G401 (cell line): ENCODE measurements around the gene CTBP1. TPM values are rescaled to one million over a fixed set of nuclear protein-coding genes. Genes with fewer than 3 reads are reported as not detected.
A peak's percentile ranks its signal among the peaks of the same experiment; 100 is the strongest.

Experiments used
- DNase-seq: peaks from one replicate; pipeline ENCODE4 v3.0.0-alpha.2; 2015; ENCODE audit warnings: low spot score
- in situ Hi-C: cut with HindIII; loops from 2 replicates; pipeline ENCODE4 v1.10.0; 2016; ENCODE audit warnings: low sequenced_read_pairs, mixed read lengths
- total RNA-seq: library from RNA; depleted of rRNA; stranded (reverse); fragments of >200 nt; shearing (Covaris generic); gene quantifications from 2 replicates; pipeline ENCODE4 v1.2.3, GENCODE V29; 2014

Gene CTBP1
- total RNA-seq, 1 experiment from 2014 or later, result 287 TPM

DNA sequence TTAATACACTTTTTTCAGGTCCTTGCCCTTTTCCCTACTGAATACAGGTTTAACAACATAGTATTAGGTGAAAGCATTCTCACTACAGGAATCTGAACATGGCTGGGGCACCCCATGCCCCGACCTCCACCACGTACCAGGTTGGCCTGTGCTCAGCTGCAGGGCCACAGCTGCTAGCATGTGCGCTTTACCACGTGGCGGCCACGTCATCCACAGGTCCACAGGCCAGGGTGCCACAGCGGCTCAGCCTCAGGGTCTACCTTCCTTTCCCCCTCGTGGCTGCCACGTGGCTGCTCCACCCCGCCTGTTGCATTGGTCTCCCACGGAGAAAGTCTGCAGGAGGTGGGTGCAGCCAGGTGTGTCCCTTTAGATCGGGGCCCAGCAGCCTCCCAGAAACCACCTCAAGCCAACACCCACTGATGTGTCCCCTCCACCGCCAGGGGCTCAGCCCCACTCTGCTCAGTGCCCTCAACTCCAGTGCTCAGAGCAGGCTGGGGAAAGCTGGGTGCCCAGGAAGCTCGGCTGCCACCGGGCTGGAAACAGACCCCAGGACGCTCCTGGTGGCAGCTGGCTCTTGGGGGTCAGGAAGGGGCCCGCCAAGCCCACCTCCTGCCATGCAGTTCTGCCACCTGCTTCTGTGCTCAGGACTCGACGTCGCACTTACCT, 17.8 kb downstream of the CTBP1 start:
- in situ Hi-C loops, result no loop called here

DNA sequence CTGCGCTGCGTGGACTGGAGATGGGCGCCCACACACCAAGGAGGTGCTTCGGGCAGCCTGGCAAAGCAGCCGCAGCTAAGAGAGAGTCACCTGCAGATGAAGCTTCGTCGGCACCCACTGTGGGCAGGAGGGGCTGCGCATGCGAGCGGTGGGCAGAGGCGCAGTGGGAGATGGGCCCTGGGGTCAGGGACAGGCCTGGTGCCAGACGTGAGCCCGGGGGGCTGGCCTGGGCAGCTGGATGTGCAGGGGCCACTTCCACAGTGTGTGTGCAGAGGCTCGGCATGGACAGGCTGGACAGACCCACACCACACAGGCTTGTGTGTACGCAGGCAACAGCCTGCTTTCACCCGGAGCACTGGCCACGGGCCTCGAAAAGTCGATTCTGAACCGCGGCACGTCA, 18.6 kb downstream of the CTBP1 start:
- in situ Hi-C loops, result no loop called here
- no peak for DNase-seq

More for the DNA sequence above, 17.8 kb downstream of the CTBP1 start:
- DNase-seq, result no peak

DNA sequence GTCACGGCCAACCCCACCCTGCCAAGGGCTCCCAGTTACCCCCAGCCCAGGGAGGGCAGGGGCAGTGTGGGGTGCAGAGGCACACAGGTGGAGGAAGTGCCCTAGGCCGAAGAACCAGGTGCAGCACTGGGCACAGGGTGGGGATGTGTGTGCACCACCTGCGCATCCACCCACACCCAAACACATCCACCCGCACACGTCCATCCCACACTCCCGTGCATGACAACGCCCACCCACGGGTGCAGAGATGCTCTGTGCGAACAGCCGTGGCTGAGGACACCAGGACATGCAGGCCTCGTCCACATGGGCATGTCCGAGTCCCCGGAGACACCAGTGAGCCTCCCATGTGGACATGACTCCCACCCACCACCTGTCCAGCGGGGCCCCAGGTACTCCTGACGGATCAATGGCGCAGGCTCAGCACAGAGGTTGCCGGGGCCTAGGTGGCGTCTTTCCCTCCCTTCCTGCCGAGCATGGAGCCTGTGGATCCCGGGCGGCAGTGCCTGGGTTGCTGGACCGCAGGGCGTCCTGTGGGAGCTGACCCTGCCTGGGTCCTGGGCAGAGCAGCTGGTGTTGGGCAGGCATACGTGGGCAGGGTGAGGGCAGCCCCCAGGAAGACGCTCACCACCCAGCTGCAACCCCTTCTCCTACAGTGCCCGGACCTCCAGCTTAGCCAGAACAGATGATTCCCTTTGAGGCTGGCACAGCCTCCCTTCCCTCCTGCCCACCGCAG, 19.6 kb downstream of the CTBP1 start:
- no peak for DNase-seq
- in situ Hi-C loops, result no loop called here

- no peak for DNase-seq
- in situ Hi-C loops, result no loop called here
Observed at GRCh38 chr4:1227816-1228215, 21.1 kb downstream of the CTBP1 start.

GRCh38 chr4:1226598-1226997, 22.3 kb downstream of the CTBP1 start:
- no peak for DNase-seq
- in situ Hi-C loops, result no loop called here

- no peak for DNase-seq
- in situ Hi-C loops, result no loop called here
Observed at GRCh38 chr4:1226144-1226481, 22.8 kb downstream of the CTBP1 start.

DNA sequence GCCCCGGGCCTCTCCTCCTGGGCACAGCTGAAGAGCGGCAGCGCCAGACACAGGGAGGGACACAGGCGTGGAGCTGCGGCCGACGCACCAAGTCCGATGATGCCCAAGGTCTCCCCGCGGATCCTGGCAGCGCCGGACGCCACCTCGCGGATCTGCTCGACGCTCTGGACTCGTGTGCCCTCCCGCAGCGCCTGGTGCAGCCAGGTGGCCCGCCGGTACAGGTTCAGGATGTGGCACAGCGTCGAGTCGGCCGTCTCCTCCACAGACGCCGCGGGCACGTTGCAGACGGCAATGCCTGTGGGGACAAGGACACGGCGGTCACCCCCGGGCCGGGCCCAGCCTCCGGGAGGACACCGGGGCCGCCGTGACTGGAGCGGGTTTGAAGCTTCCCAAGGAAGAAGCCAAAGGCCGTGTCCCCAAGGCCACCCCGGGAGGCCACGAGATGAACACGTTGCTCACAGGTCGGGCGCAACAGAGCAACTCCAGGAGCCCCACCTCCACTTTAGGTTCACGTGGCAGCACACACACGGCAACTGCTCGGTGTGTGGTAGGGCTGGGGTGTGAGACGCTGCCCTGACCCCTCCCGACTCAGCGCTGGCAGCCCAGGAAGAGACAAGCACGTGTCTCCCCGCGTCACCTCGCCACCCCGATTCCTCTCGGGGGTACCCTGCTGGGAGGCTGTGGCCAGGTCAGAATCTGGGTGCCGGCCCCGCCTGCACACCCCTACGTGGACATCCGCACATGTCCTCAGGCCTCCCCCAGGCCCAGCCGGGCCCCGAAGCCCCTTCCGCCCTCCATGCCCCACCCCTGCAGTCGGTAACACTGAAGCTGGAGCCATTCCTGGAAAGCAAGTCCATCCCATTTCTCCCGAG, 23.4 kb downstream of the CTBP1 start:
- no peak for DNase-seq
- in situ Hi-C loops, result no loop called here

DNA sequence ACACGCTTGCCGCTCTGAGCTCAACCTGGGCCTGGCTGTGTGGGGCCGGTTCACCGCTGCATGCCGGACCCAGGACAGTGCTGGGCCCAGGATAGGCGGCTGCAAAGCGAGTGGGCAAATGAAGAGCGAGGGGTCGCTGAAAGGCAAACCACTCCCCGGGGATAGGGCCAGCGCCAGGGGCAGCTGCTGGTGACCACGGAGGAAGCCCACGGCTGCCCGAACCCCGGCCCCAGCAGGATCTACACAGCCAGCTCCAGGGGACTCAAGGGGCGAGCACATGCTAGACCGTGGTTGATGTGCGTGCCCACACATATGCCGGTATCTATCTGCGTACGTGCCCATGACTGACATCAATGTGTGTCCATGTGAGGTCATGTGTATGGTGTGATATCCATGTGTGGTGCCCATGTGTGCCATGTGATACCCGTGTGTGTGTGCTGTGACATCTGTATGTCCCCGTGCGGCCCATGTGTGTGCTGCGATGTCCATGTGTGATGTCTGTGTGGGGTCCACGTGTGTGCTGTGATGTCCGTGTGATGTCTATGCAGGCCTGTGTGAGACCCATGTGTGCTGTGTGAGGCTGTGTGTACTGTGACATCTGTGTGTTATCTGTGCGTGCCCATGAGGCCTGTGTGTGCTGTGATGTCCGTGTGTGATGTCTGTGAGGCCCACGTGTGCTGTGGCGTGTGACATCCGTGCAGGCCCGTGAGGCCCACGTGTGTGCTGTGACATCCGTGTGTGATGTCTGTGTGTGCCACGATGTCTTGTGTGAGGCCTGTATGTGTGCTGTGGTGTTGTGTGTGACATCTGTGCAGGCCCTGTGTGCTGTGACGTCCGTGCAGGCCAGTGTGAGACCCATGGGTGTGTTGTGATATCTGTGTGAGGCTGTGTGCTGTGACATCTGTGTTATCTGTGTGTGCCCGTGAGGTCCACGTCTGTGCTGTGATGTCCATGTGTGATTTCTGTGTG, 24.8 kb downstream of the CTBP1 start:
- DNase-seq, result no peak
- in situ Hi-C loops, result no loop called here

DNA sequence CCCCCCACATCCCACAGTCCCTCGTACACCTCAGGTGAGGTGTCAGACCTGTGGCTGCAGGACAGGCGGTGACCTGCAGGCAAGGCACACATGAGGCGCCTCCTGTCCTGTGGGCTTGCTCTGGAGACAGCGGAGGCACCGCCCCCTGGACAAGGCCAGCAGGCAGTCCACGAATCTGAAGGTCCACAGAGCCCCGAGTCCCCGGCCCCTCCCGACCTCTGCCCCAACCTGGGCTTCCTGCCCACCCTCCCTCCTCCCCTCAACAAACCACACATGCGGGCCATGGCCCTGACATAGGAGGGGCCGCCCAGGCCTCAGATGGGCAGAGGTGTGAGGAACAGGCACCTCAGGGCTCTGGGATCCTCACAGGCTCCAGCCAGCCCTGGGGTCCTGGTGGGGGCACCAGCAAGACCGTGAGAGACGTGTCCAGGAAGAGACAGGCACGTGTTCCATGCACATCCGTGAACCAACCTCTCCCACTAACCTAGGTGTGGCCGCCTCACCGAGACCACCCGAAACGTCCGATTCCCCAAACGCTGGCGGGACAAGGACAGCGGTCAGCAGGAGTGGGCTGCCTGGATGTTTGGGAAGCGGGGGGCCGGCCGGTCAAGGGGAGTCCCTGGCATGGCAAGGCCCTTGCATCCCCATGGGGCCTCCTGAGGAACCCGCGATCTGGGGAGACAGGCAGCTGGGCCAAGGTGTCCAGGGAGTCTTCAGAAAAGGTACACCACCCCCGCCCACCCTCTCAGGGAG, 25.8 kb downstream of the CTBP1 start:
- no peak for DNase-seq
- in situ Hi-C loops, result no loop called here

GRCh38 chr4:1222036-1222789, 26.7 kb downstream of the CTBP1 start:
- DNase-seq, result peak; percentile 35
- in situ Hi-C loops, result no loop called here

DNA sequence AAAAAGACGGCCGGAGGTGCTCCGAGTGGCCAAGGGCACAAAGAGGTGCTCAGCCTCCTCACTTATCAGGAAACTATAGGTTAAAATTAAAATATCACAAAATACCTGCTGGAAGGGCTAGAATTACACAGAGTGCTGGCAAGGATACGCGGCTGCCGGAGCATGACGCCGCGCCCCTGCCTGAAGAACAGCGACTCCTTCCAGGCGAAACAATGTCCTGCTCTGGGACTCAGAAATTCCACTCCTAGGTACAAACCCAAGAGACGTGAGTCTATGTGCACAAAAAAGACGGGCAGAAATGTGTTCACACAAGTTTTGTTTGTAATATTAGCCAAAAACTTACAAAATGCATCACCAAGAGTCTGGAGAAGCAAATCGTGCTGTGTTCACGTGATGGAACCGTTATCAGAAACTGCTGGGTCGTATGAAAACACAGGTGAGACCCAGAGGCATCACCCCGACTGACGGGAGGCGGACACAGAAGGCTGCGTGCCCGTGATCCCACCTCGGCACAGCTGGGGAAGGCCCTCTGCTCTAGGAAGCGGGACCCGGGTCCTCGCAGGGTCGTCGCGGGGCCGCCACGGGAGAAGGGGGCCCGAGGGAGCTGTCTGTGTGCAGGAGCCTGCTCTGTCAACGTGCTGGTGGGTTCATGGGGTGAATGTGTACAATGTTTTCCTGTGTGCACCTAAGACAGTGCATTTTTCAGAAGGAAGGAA, 27.6 kb downstream of the CTBP1 start:
- in situ Hi-C loops, result no loop called here
- no peak for DNase-seq

DNA sequence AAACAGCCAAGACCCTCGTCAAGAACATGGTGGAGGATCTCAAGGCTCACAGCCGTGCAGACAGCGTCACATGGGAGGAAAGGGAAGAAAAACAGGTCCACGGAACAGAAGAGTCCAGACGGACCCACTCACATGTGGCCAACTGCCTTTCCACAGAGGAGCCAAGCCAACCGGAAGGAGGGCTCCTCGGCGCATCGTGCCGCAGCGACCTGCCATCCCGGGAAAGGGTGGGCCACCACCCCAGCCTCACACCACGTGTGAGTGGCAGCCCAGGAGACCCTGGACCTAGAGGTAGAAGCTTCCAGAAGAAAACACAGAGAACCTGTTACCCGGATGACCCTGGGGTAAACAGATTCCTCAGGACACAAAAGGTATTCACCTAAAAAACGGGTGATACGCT, 28.4 kb downstream of the CTBP1 start:
- in situ Hi-C loops, result no loop called here
- DNase-seq, result no peak

GRCh38 chr4:1219566-1219950, 29.4 kb downstream of the CTBP1 start:
- in situ Hi-C loops, result no loop called here
- DNase-seq, result no peak

GRCh38 chr4:1218634-1219565, 30.0 kb downstream of the CTBP1 start:
- in situ Hi-C loops, result no loop called here
- DNase-seq, result no peak

DNA sequence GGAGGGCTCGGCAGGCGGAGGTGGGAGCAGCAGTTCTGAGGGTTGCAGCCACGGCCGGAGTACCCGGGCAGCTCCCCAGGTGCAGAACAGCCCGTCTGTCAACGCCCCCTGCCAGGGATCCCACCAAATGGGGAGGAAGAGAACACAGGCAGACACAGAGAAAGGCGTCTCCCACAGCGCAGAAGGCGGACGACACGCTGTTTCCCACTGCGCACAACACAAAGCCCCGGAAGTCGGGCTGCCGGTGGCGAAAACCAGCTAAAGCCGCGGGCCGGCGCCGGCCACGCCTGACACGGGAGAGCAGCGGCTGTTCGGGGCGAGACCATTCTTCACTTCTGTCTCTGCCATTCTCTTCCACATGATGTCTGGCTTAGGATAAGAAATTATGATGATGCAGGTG, 31.6 kb downstream of the CTBP1 start:
- no peak for DNase-seq
- in situ Hi-C loops, result no loop called here

GRCh38 chr4:1216869-1217294, 32.0 kb downstream of the CTBP1 start:
- in situ Hi-C loops, result no loop called here
- DNase-seq, result peak; percentile 75
